Right renal cortex interstitium (tissue), 3 donors: Measurements from ENCODE around the gene YAF2. TPM values are rescaled to one million over a fixed set of nuclear protein-coding genes. Genes with fewer than 3 reads are reported as not detected.

Experiments used
- DNase-seq, 3 donors: peaks; one replicate each; pipeline ENCODE4 v3.0.0-alpha.2; 2013; ENCODE audit warnings: low read depth in 3 of 3, low spot score in 2 of 3
- polyA plus RNA-seq, 3 donors: library from polyadenylated mRNA; unstranded; fragments of 120-200 nt; gene quantifications; one replicate each; pipeline ENCODE4 v1.2.1, GENCODE V29; 2013; ENCODE audit not compliant: insufficient read length in 3 of 3

The YAF2 gene
- polyA plus RNA-seq, 3 donors = 25.7 to 31.9 (median 28.2) TPM

- no peak for DNase-seq
These were observed 92.4 kb downstream of the YAF2 start for GRCh38 chr12:42145552-42146215.

GRCh38 chr12:42145197-42145549 is 92.9 kb downstream of the YAF2 start:
- DNase-seq = no peak

GRCh38 chr12:42144408-42145196 is 93.4 kb downstream of the YAF2 start, which contains the start of gene GXYLT1:
Gene GXYLT1 (minus strand): TSS chr12:42144874. CDS start chr12:42144646, 228 bp downstream.
- DNase-seq = peak; percentile 74 to 87 (median 83)

GRCh38 chr12:42144158-42144407 is 94.0 kb downstream of the YAF2 start:
- DNase-seq = no peak

GRCh38 chr12:42143452-42144157 is 94.4 kb downstream of the YAF2 start:
- DNase-seq = no peak

GRCh38 chr12:42141981-42142606 is 96.0 kb downstream of the YAF2 start:
- DNase-seq = no peak

- DNase-seq = no peak
These were observed 97.1 kb downstream of the YAF2 start for GRCh38 chr12:42140901-42141300.

GRCh38 chr12:42135259-42135814 is 102.7 kb downstream of the YAF2 start:
- no peak for DNase-seq

GRCh38 chr12:42130672-42131402 is 107.2 kb downstream of the YAF2 start:
- no peak for DNase-seq

GRCh38 chr12:42129595-42130204 is 108.3 kb downstream of the YAF2 start:
- peak in 1 of 3 donors; percentile 39 for DNase-seq

- no peak for DNase-seq
These were observed 109.2 kb downstream of the YAF2 start for GRCh38 chr12:42128888-42129287.

- DNase-seq = no peak
These were observed 109.7 kb downstream of the YAF2 start for GRCh38 chr12:42128327-42128726.

- DNase-seq = no peak
These were observed 111.1 kb downstream of the YAF2 start for GRCh38 chr12:42126963-42127362.

- no peak for DNase-seq
These were observed 112.7 kb downstream of the YAF2 start for GRCh38 chr12:42125388-42125767.

GRCh38 chr12:42124764-42125387 is 113.2 kb downstream of the YAF2 start:
- DNase-seq = no peak

- no peak for DNase-seq
These were observed 118.9 kb downstream of the YAF2 start for GRCh38 chr12:42119085-42119633.

GRCh38 chr12:42118136-42118879 is 119.7 kb downstream of the YAF2 start:
- no peak for DNase-seq

GRCh38 chr12:42109031-42109430 is 129.0 kb downstream of the YAF2 start:
- DNase-seq = no peak
